ENCODE results near the gene SLC39A5.

The SLC39A5 gene

GRCh38 chr12:56241424-56242303, 11.8 kb downstream of the SLC39A5 start:
- no peak overlapping the region for H3K4me3 ChIP-seq (replicated peaks; ENCODE audit: low read depth, low read length)
- DNase-seq (ENCODE audit: extremely low read depth, insufficient read length), result no peak
- H3K36me3 ChIP-seq (ENCODE audit: control insufficient read depth, insufficient read depth, low read length), result peaks cover 22% of the 10 kb centered on the region
- no peaks in the 10 kb centered on the region for H3K27me3 ChIP-seq (replicated peaks; ENCODE audit: control insufficient read depth, insufficient read depth, low read length)
- TF ChIP-seq CTCF (IDR thresholded peaks at IDR 0.05; ENCODE audit: insufficient read depth, low read length, poor library complexity, severe bottlenecking), result no peak

GRCh38 chr12:56242986-56243385, 13.1 kb downstream of the SLC39A5 start:
- TF ChIP-seq CTCF (IDR thresholded peaks at IDR 0.05; ENCODE audit: insufficient read depth, low read length, poor library complexity, severe bottlenecking), result no peak
- Histone ChIP-seq H3K27me3 (replicated peaks; ENCODE audit: control insufficient read depth, insufficient read depth, low read length) (no peaks in the 10 kb centered on the region), H3K36me3 (ENCODE audit: control insufficient read depth, insufficient read depth, low read length) (peaks cover 27% of the 10 kb centered on the region), H3K4me3 (replicated peaks; ENCODE audit: low read depth, low read length) (no peak overlapping the region)
- no peak for DNase-seq (ENCODE audit: extremely low read depth, insufficient read length)

GRCh38 chr12:56243731-56244181, 13.9 kb downstream of the SLC39A5 start:
- H3K27me3 ChIP-seq (replicated peaks; ENCODE audit: control insufficient read depth, insufficient read depth, low read length), result no peaks in the 10 kb centered on the region
- no peak for TF ChIP-seq CTCF (IDR thresholded peaks at IDR 0.05; ENCODE audit: insufficient read depth, low read length, poor library complexity, severe bottlenecking)
- DNase-seq (ENCODE audit: extremely low read depth, insufficient read length), result no peak
- peaks cover 32% of the 10 kb centered on the region for H3K36me3 ChIP-seq (ENCODE audit: control insufficient read depth, insufficient read depth, low read length)
- no peak overlapping the region for H3K4me3 ChIP-seq (replicated peaks; ENCODE audit: low read depth, low read length)

GRCh38 chr12:56244494-56244893, 14.6 kb downstream of the SLC39A5 start:
- no peak for DNase-seq (ENCODE audit: extremely low read depth, insufficient read length)
- H3K27me3 ChIP-seq (replicated peaks; ENCODE audit: control insufficient read depth, insufficient read depth, low read length), result no peaks in the 10 kb centered on the region
- no peak overlapping the region for H3K4me3 ChIP-seq (replicated peaks; ENCODE audit: low read depth, low read length)
- peaks cover 35% of the 10 kb centered on the region for H3K36me3 ChIP-seq (ENCODE audit: control insufficient read depth, insufficient read depth, low read length)
- TF ChIP-seq CTCF (IDR thresholded peaks at IDR 0.05; ENCODE audit: insufficient read depth, low read length, poor library complexity, severe bottlenecking), result no peak

GRCh38 chr12:56247923-56248322, 18.1 kb downstream of the SLC39A5 start:
- H3K36me3 ChIP-seq (ENCODE audit: control insufficient read depth, insufficient read depth, low read length), result peaks cover 45% of the 10 kb centered on the region
- H3K27me3 ChIP-seq (replicated peaks; ENCODE audit: control insufficient read depth, insufficient read depth, low read length), result no peaks in the 10 kb centered on the region
- H3K4me3 ChIP-seq (replicated peaks; ENCODE audit: low read depth, low read length), result no peak overlapping the region
- no peak for DNase-seq (ENCODE audit: extremely low read depth, insufficient read length)
- no peak for TF ChIP-seq CTCF (IDR thresholded peaks at IDR 0.05; ENCODE audit: insufficient read depth, low read length, poor library complexity, severe bottlenecking)

Measured in GM06990 (cell line).